Stimulated activated naive CD8-positive, alpha-beta T cell treated with anti-CD3 and anti-CD28 coated beads, Interleukin-15, Interleukin-2, amounts not matched to agents 100 U/mL and 50 U/mL, for 24 hours (primary cell): ENCODE measurements around the gene DMRT1.
"Not testable (repeated sequence)": the region's sequence is repeated elsewhere in the genome, so short reads cannot be mapped to it uniquely, and the experiment has no call there.

Experiments used
- ATAC-seq: fragments of 150-1000 bp; cut with Tn5 transposase; one replicate; pipeline ENCODE4 v1.10.0; 2021
- DNase-seq: peaks from one replicate; pipeline ENCODE4 v3.0.0; 2021

The DMRT1 gene

GRCh38 chr9:998299-999110 is 157.0 kb downstream of the DMRT1 start:
- ATAC-seq = not testable (repeated sequence)
- DNase-seq = peak; percentile 20

GRCh38 chr9:1001838-1002237 is 160.3 kb downstream of the DMRT1 start:
- ATAC-seq (no peak), DNase-seq (no peak)

DNA sequence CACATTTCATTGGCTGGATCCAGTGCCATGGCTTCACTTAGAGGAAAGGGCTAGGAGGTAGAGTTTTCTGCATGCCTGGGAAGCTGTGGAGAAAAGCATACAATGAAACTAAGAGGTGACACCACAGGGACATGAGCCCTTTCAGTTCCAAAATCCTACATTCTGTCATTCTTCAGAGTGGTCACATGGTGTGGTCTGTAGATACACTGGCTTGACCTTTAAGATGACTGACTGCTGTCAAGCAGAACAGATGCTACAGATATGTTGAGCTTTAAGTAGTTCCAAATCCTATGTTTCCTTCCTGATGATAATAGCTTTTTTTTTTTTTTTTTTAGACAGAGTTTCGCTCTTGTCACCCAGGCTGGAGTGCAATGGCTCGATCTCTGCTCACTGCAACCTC is 161.2 kb downstream of the DMRT1 start:
- peak; percentile 40 for ATAC-seq
- DNase-seq = no peak

GRCh38 chr9:1005043-1005667 is 163.7 kb downstream of the DMRT1 start:
- DNase-seq = no peak
- no peak for ATAC-seq

GRCh38 chr9:1007312-1007711 is 165.8 kb downstream of the DMRT1 start:
- ATAC-seq = no peak
- DNase-seq = no peak

- ATAC-seq (no peak), DNase-seq (no peak)
Observed at GRCh38 chr9:1008216-1008615, 166.7 kb downstream of the DMRT1 start.

- DNase-seq (peak; percentile 84), ATAC-seq (peak; percentile 95)
Observed at GRCh38 chr9:1009101-1009707, 167.7 kb downstream of the DMRT1 start.

DNA sequence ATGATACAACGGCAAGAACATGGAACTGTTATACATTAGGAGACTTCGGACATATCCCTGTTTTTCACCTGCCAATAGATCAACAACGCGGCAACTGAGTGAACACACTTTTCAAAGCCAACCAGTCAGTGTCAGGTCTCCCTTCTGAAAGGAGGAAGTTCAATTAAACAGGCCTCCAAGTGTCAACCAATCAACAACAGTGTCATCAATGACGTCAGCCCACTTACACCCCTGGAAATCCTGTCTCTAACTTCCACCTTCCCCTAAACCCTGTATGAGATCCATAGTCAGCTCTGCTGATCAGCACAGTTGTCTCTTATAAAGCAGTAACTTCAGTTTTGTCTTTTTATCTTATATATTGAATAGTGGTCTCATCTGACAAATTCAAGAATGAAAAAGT is 171.5 kb downstream of the DMRT1 start:
- ATAC-seq (no peak), DNase-seq (no peak)

- ATAC-seq = no peak
- no peak for DNase-seq
Observed at GRCh38 chr9:1014225-1014624, 172.7 kb downstream of the DMRT1 start.

DNA sequence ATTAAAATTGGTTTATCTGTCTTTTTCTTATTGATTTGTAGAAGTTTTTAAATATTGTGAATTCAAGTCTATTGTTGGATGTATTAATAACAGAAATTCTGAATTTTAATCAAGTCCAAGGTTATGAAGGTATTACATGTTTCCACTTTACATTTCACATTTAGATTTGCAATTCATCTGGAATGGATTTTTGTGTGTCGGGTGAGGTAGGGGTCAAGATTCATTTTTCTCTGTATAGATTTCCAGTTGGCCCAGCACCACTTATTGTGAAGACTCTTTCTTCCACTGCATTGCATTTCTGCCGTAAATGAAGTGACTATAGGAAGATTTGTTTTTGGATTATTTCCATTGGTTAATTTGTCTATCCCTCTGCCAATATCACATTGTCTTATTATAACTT is 173.1 kb downstream of the DMRT1 start:
- no peak for ATAC-seq
- no peak for DNase-seq

DNA sequence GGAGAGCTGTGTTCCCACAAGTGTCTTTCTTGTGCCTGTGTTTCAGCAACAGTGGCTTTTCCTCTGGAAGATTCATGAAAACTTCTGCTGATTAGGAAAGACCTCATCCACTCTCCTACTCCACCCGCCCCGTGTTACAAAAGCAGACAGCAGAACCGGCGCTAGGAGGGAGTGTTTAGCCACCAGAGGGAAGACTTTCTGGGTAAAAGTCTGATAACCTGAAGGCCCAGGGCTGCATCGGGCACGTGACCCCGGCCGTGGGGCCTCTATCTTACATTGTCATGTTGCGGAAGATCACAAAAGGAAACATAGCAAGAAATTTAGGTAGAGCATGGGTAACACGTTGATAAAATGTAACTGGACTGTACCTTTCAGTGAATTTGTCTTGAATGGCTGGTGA is 176.6 kb downstream of the DMRT1 start:
- DNase-seq (peak; percentile 9), ATAC-seq (no peak)
